ENCODE measurements around the gene ARL14. TPM values are rescaled to one million over a fixed set of nuclear protein-coding genes. Genes with fewer than 3 reads are reported as not detected.

ARL14 gene
- total and polyA plus RNA-seq, 4 donors, result not detected

GRCh38 chr3:160648701-160649100 is 28.3 kb upstream of the ARL14 start:
- Histone ChIP-seq H3K27ac (ENCODE audit: low read depth, low read length) (no peak overlapping the region), H3K4me3 (ENCODE audit: low read depth, low read length) (no peak overlapping the region), H3K4me1 (ENCODE audit: control insufficient read depth, insufficient read depth, low read length) (no peaks in the 10 kb centered on the region), H3K27me3 (ENCODE audit: control insufficient read depth, insufficient read depth, low read length) (no peaks in the 10 kb centered on the region), H3K36me3 (ENCODE audit: control insufficient read depth, insufficient read depth, low read length) (no peaks in the 10 kb centered on the region), H3K9me3 (ENCODE audit: control insufficient read depth, insufficient read depth, low read length) (no peaks in the 10 kb centered on the region)
- peak in 1 of 6 donors; percentile 2 for DNase-seq (ENCODE audit: low read depth in 4 of 6, low spot score in 6 of 6)

GRCh38 chr3:160649596-160649995 is 27.4 kb upstream of the ARL14 start:
- Histone ChIP-seq H3K36me3 (ENCODE audit: control insufficient read depth, insufficient read depth, low read length) (no peaks in the 10 kb centered on the region), H3K4me1 (ENCODE audit: control insufficient read depth, insufficient read depth, low read length) (no peaks in the 10 kb centered on the region), H3K4me3 (ENCODE audit: low read depth, low read length) (no peak overlapping the region), H3K27ac (ENCODE audit: low read depth, low read length) (no peak overlapping the region), H3K9me3 (ENCODE audit: control insufficient read depth, insufficient read depth, low read length) (no peaks in the 10 kb centered on the region), H3K27me3 (ENCODE audit: control insufficient read depth, insufficient read depth, low read length) (no peaks in the 10 kb centered on the region)
- no peak for DNase-seq (ENCODE audit: low read depth in 4 of 6, low spot score in 6 of 6)
- WGBS (ENCODE audit: insufficient coverage), result no CpG with 5 or more reads among the region's 3 CpGs

GRCh38 chr3:160653512-160653911 is 23.4 kb upstream of the ARL14 start:
- Histone ChIP-seq H3K4me1 (ENCODE audit: control insufficient read depth, insufficient read depth, low read length) (no peaks in the 10 kb centered on the region), H3K27me3 (ENCODE audit: control insufficient read depth, insufficient read depth, low read length) (no peaks in the 10 kb centered on the region), H3K36me3 (ENCODE audit: control insufficient read depth, insufficient read depth, low read length) (no peaks in the 10 kb centered on the region), H3K27ac (ENCODE audit: low read depth, low read length) (no peak overlapping the region), H3K9me3 (ENCODE audit: control insufficient read depth, insufficient read depth, low read length) (no peaks in the 10 kb centered on the region), H3K4me3 (ENCODE audit: low read depth, low read length) (no peak overlapping the region)
- DNase-seq (ENCODE audit: low read depth in 4 of 6, low spot score in 6 of 6), result no peak

GRCh38 chr3:160660902-160661301 is 16.1 kb upstream of the ARL14 start:
- H3K9me3 ChIP-seq (ENCODE audit: control insufficient read depth, insufficient read depth, low read length), result no peaks in the 10 kb centered on the region
- no peak overlapping the region for H3K27ac ChIP-seq (ENCODE audit: low read depth, low read length)
- WGBS (ENCODE audit: insufficient coverage), result 30% methylated on average over 4 of the region's 5 CpGs
- no peak overlapping the region for H3K4me3 ChIP-seq (ENCODE audit: low read depth, low read length)
- DNase-seq (ENCODE audit: low read depth in 4 of 6, low spot score in 6 of 6), result no peak
- H3K4me1 ChIP-seq (ENCODE audit: control insufficient read depth, insufficient read depth, low read length), result no peaks in the 10 kb centered on the region
- no peaks in the 10 kb centered on the region for H3K27me3 ChIP-seq (ENCODE audit: control insufficient read depth, insufficient read depth, low read length)
- H3K36me3 ChIP-seq (ENCODE audit: control insufficient read depth, insufficient read depth, low read length), result no peaks in the 10 kb centered on the region

- peak; percentile 8 to 75 (median 39) for DNase-seq (ENCODE audit: low read depth in 4 of 6, low spot score in 6 of 6)
- Histone ChIP-seq H3K9me3 (ENCODE audit: control insufficient read depth, insufficient read depth, low read length) (no peaks in the 10 kb centered on the region), H3K27ac (ENCODE audit: low read depth, low read length) (no peak overlapping the region), H3K36me3 (ENCODE audit: control insufficient read depth, insufficient read depth, low read length) (no peaks in the 10 kb centered on the region), H3K27me3 (ENCODE audit: control insufficient read depth, insufficient read depth, low read length) (no peaks in the 10 kb centered on the region), H3K4me3 (ENCODE audit: low read depth, low read length) (no peak overlapping the region), H3K4me1 (ENCODE audit: control insufficient read depth, insufficient read depth, low read length) (no peaks in the 10 kb centered on the region)
- WGBS (ENCODE audit: insufficient coverage), result no CpG with 5 or more reads among the region's 1 CpG
Observed at GRCh38 chr3:160661660-160662059, 15.3 kb upstream of the ARL14 start.

GRCh38 chr3:160665231-160665630 is 11.7 kb upstream of the ARL14 start:
- H3K27ac ChIP-seq (ENCODE audit: low read depth, low read length), result no peak overlapping the region
- H3K36me3 ChIP-seq (ENCODE audit: control insufficient read depth, insufficient read depth, low read length), result no peaks in the 10 kb centered on the region
- WGBS (ENCODE audit: insufficient coverage), result no CpG with 5 or more reads among the region's 3 CpGs
- DNase-seq (ENCODE audit: low read depth in 4 of 6, low spot score in 6 of 6), result no peak
- H3K4me3 ChIP-seq (ENCODE audit: low read depth, low read length), result no peak overlapping the region
- H3K27me3 ChIP-seq (ENCODE audit: control insufficient read depth, insufficient read depth, low read length), result no peaks in the 10 kb centered on the region
- no peaks in the 10 kb centered on the region for H3K9me3 ChIP-seq (ENCODE audit: control insufficient read depth, insufficient read depth, low read length)
- no peaks in the 10 kb centered on the region for H3K4me1 ChIP-seq (ENCODE audit: control insufficient read depth, insufficient read depth, low read length)

- Histone ChIP-seq H3K36me3 (ENCODE audit: control insufficient read depth, insufficient read depth, low read length) (no peaks in the 10 kb centered on the region), H3K27me3 (ENCODE audit: control insufficient read depth, insufficient read depth, low read length) (no peaks in the 10 kb centered on the region), H3K27ac (ENCODE audit: low read depth, low read length) (no peak overlapping the region), H3K4me1 (ENCODE audit: control insufficient read depth, insufficient read depth, low read length) (no peaks in the 10 kb centered on the region), H3K4me3 (ENCODE audit: low read depth, low read length) (no peak overlapping the region), H3K9me3 (ENCODE audit: control insufficient read depth, insufficient read depth, low read length) (no peaks in the 10 kb centered on the region)
- 79% methylated on average over 3 of the region's 4 CpGs for WGBS (ENCODE audit: insufficient coverage)
- DNase-seq (ENCODE audit: low read depth in 4 of 6, low spot score in 6 of 6), result peak in 1 of 6 donors; percentile 27
Observed at GRCh38 chr3:160665784-160666526, 11.0 kb upstream of the ARL14 start.

- H3K4me1 ChIP-seq (ENCODE audit: control insufficient read depth, insufficient read depth, low read length), result no peaks in the 10 kb centered on the region
- H3K9me3 ChIP-seq (ENCODE audit: control insufficient read depth, insufficient read depth, low read length), result no peaks in the 10 kb centered on the region
- H3K27ac ChIP-seq (ENCODE audit: low read depth, low read length), result no peak overlapping the region
- no peaks in the 10 kb centered on the region for H3K36me3 ChIP-seq (ENCODE audit: control insufficient read depth, insufficient read depth, low read length)
- no peaks in the 10 kb centered on the region for H3K27me3 ChIP-seq (ENCODE audit: control insufficient read depth, insufficient read depth, low read length)
- no peak for DNase-seq (ENCODE audit: low read depth in 4 of 6, low spot score in 6 of 6)
- H3K4me3 ChIP-seq (ENCODE audit: low read depth, low read length), result no peak overlapping the region
Observed at GRCh38 chr3:160667452-160667851, 9.5 kb upstream of the ARL14 start.

GRCh38 chr3:160668454-160668853 is 8.5 kb upstream of the ARL14 start:
- H3K4me3 ChIP-seq (ENCODE audit: low read depth, low read length), result no peak overlapping the region
- H3K27ac ChIP-seq (ENCODE audit: low read depth, low read length), result no peak overlapping the region
- H3K36me3 ChIP-seq (ENCODE audit: control insufficient read depth, insufficient read depth, low read length), result no peaks in the 10 kb centered on the region
- no peak for DNase-seq (ENCODE audit: low read depth in 4 of 6, low spot score in 6 of 6)
- H3K27me3 ChIP-seq (ENCODE audit: control insufficient read depth, insufficient read depth, low read length), result no peaks in the 10 kb centered on the region
- no peaks in the 10 kb centered on the region for H3K9me3 ChIP-seq (ENCODE audit: control insufficient read depth, insufficient read depth, low read length)
- no peaks in the 10 kb centered on the region for H3K4me1 ChIP-seq (ENCODE audit: control insufficient read depth, insufficient read depth, low read length)

- no peaks in the 10 kb centered on the region for H3K27me3 ChIP-seq (ENCODE audit: control insufficient read depth, insufficient read depth, low read length)
- H3K4me1 ChIP-seq (ENCODE audit: control insufficient read depth, insufficient read depth, low read length), result no peaks in the 10 kb centered on the region
- no peaks in the 10 kb centered on the region for H3K9me3 ChIP-seq (ENCODE audit: control insufficient read depth, insufficient read depth, low read length)
- no peak for DNase-seq (ENCODE audit: low read depth in 4 of 6, low spot score in 6 of 6)
- WGBS (ENCODE audit: insufficient coverage), result 80% methylated on average over 2 of the region's 6 CpGs
- H3K27ac ChIP-seq (ENCODE audit: low read depth, low read length), result no peak overlapping the region
- no peaks in the 10 kb centered on the region for H3K36me3 ChIP-seq (ENCODE audit: control insufficient read depth, insufficient read depth, low read length)
- H3K4me3 ChIP-seq (ENCODE audit: low read depth, low read length), result no peak overlapping the region
Observed at GRCh38 chr3:160671231-160671630, 5.7 kb upstream of the ARL14 start.
